Neuronal stem cell (in vitro differentiated cells): ENCODE data around the gene RIPPLY2.

Experiments
- DNase-seq: peaks from one replicate; pipeline ENCODE4 v3.0.0-alpha.2; 2013; ENCODE audit warnings: low spot score
- H2AFZ ChIP-seq: one replicate; pipeline ENCODE4 v1.6.1; 2013; ENCODE audit warnings: mild to moderate bottlenecking, low read length, inconsistent platforms
- H2AK5ac ChIP-seq: 2 replicates; pipeline ENCODE4 v1.6.1; 2013; ENCODE audit warnings: low read depth, mild to moderate bottlenecking, inconsistent platforms, low read length, moderate library complexity, mixed read lengths
- H2BK120ac ChIP-seq: 2 replicates; pipeline ENCODE4 v1.6.1; 2013; ENCODE audit warnings: low read depth, mild to moderate bottlenecking, inconsistent platforms, low read length, moderate library complexity, mixed read lengths
- H2BK12ac ChIP-seq: one replicate; pipeline ENCODE4 v1.6.1; 2013; ENCODE audit warnings: low read length, inconsistent platforms
- H2BK15ac ChIP-seq: 2 replicates; pipeline ENCODE4 v1.6.1; 2013; ENCODE audit warnings: mild to moderate bottlenecking, low read length, inconsistent platforms, mixed read lengths
- H2BK5ac ChIP-seq: one replicate; pipeline ENCODE4 v1.6.1; 2013; ENCODE audit warnings: inconsistent platforms, mild to moderate bottlenecking, low read length, moderate library complexity
- H3K14ac ChIP-seq: one replicate; pipeline ENCODE4 v1.6.1; 2013; ENCODE audit warnings: low read length, inconsistent platforms
- H3K18ac ChIP-seq: 2 replicates; pipeline ENCODE4 v1.6.1; 2013; ENCODE audit warnings: low read length, inconsistent platforms
- H3K23ac ChIP-seq: 2 replicates; pipeline ENCODE4 v1.6.1; 2013; ENCODE audit warnings: low read depth, mild to moderate bottlenecking, mixed read lengths, low read length, inconsistent platforms; ENCODE audit not compliant: poor library complexity
- H3K27ac ChIP-seq: replicated peaks from 3 replicates; pipeline ENCODE4 v1.5.1; 2013; ENCODE audit warnings: low read length, inconsistent platforms
- H3K27me3 ChIP-seq, 3 experiments: 2 replicates each; pipeline ENCODE4 v1.6.1; 2013; ENCODE audit warnings: low read length in 3 of 3, mild to moderate bottlenecking in 2 of 3, inconsistent platforms in 1 of 3, low read depth in 1 of 3, mixed read lengths in 1 of 3, moderate library complexity in 1 of 3; ENCODE audit not compliant: control insufficient read depth in 3 of 3, insufficient read depth in 3 of 3
- H3K36me3 ChIP-seq, 2 donors: replicated peaks in 1 of 2; 2 replicates each; pipeline ENCODE4 v1.6.1; 2013; ENCODE audit warnings: low read length in 2 of 2; ENCODE audit not compliant: control insufficient read depth in 2 of 2, insufficient read depth in 2 of 2
- H3K4ac ChIP-seq: 2 replicates; pipeline ENCODE4 v1.6.1; 2013; ENCODE audit warnings: inconsistent platforms, mild to moderate bottlenecking, low read length, moderate library complexity
- H3K4me1 ChIP-seq, 2 donors: 1 replicate in 1 of 2; 2 replicates in 1 of 2; pipeline ENCODE4 v1.6.1; 2013; ENCODE audit warnings: low read length in 2 of 2, low read depth in 1 of 2; ENCODE audit not compliant: control insufficient read depth in 2 of 2, insufficient read depth in 1 of 2
- H3K4me2 ChIP-seq: one replicate; pipeline ENCODE4 v1.6.1; 2013; ENCODE audit warnings: mild to moderate bottlenecking, low read length, inconsistent platforms; ENCODE audit not compliant: insufficient read depth, poor library complexity, severe bottlenecking
- H3K4me3 ChIP-seq, 2 donors: 2 replicates each; pipeline ENCODE4 v1.5.1; 2013; ENCODE audit warnings: low read length in 2 of 2, mild to moderate bottlenecking in 2 of 2, inconsistent platforms in 1 of 2, moderate library complexity in 1 of 2
- H3K79me1 ChIP-seq: one replicate; pipeline ENCODE4 v1.6.1; 2013; ENCODE audit warnings: low read depth, mild to moderate bottlenecking, inconsistent platforms, low read length, moderate library complexity
- H3K9ac ChIP-seq: one replicate; pipeline ENCODE4 v1.6.1; 2013; ENCODE audit warnings: mild to moderate bottlenecking, low read depth, low read length, inconsistent platforms; ENCODE audit not compliant: poor library complexity
- H3K9me3 ChIP-seq, 2 donors: replicated peaks in 1 of 2; 2 replicates each; pipeline versions ENCODE3 to v1.6.1; 2013; ENCODE audit warnings: low read length in 2 of 2, mild to moderate bottlenecking in 2 of 2, inconsistent platforms in 1 of 2, low read depth in 1 of 2, mixed read lengths in 1 of 2, moderate library complexity in 1 of 2; ENCODE audit not compliant: control insufficient read depth in 2 of 2, insufficient read depth in 1 of 2
- H4K8ac ChIP-seq: one replicate; pipeline ENCODE4 v1.6.1; 2013; ENCODE audit warnings: low read depth, mild to moderate bottlenecking, inconsistent platforms, low read length, moderate library complexity
- H4K91ac ChIP-seq: one replicate; pipeline ENCODE4 v1.6.1; 2013; ENCODE audit warnings: low read length, low read depth, mild to moderate bottlenecking, inconsistent platforms; ENCODE audit not compliant: poor library complexity
- WGBS, 2 donors: extraction: QIAGEN DNeasy Blood & Tissue Kit; methylation state at CpG; one replicate each; pipeline ENCODE4 v1.1.7; 2013; ENCODE audit warnings: missing lambda C conversion rate in 2 of 2, mixed read lengths in 1 of 2; ENCODE audit not compliant: insufficient read length in 2 of 2, insufficient replicate concordance in 1 of 2; ENCODE audit errors: extremely low coverage in 2 of 2; 5-methylcytosine and 5-hydroxymethylcytosine counted together

RIPPLY2 gene

GRCh38 chr6:83885984-83886383 lies 32.8 kb downstream of the RIPPLY2 start:
- Histone ChIP-seq H3K4me3 (no peak overlapping the region), H2AFZ (no peak overlapping the region), H4K91ac (no peak overlapping the region), H3K9me3 (peaks cover 0 to 3% of the 10 kb centered on the region in 2 donors), H3K36me3 (no peaks in the 10 kb centered on the region), H3K27ac (no peak overlapping the region), H3K18ac (no peak overlapping the region), H3K4me2 (no peak overlapping the region), H2BK15ac (no peak overlapping the region), H2BK12ac (no peak overlapping the region), H3K27me3 (no peaks in the 10 kb centered on the region), H2BK5ac (no peak overlapping the region), H3K79me1 (no peaks in the 10 kb centered on the region), H4K8ac (no peak overlapping the region), H2AK5ac (no peak overlapping the region), H3K4me1 (no peaks in the 10 kb centered on the region), H3K9ac (no peak overlapping the region), H3K4ac (no peak overlapping the region), H3K23ac (no peak overlapping the region), H3K14ac (no peak overlapping the region), H2BK120ac (no peak overlapping the region)
- no CpG with 5 or more reads among the region's 2 CpGs for WGBS, 2 donors
- no peak for DNase-seq

GRCh38 chr6:83889621-83890020 lies 36.5 kb downstream of the RIPPLY2 start:
- Histone ChIP-seq H2BK120ac (no peak overlapping the region), H2BK5ac (no peak overlapping the region), H3K23ac (no peak overlapping the region), H3K27ac (no peak overlapping the region), H4K91ac (no peak overlapping the region), H2AK5ac (no peak overlapping the region), H4K8ac (no peak overlapping the region), H3K4me3 (no peak overlapping the region), H2BK12ac (no peak overlapping the region), H3K4ac (no peak overlapping the region), H3K14ac (no peak overlapping the region), H3K27me3 (no peaks in the 10 kb centered on the region), H3K9me3 (peaks cover 0 to 3% of the 10 kb centered on the region in 2 donors), H3K36me3 (no peaks in the 10 kb centered on the region), H3K79me1 (no peaks in the 10 kb centered on the region), H2AFZ (no peak overlapping the region), H3K9ac (no peak overlapping the region), H2BK15ac (no peak overlapping the region), H3K4me2 (no peak overlapping the region), H3K4me1 (no peaks in the 10 kb centered on the region), H3K18ac (no peak overlapping the region)
- no peak for DNase-seq
- WGBS, 2 donors = no CpG with 5 or more reads among the region's 1 CpG

GRCh38 chr6:83890520-83890919 lies 37.4 kb downstream of the RIPPLY2 start:
- H4K8ac ChIP-seq = no peak overlapping the region
- no peak overlapping the region for H2BK120ac ChIP-seq
- no peaks in the 10 kb centered on the region for H3K27me3 ChIP-seq
- no CpG with 5 or more reads among the region's 4 CpGs for WGBS, 2 donors
- no peaks in the 10 kb centered on the region for H3K36me3 ChIP-seq
- no peak overlapping the region for H3K23ac ChIP-seq
- H3K79me1 ChIP-seq = no peaks in the 10 kb centered on the region
- no peak overlapping the region for H3K4me2 ChIP-seq
- no peak overlapping the region for H3K4me3 ChIP-seq
- no peak for DNase-seq
- H4K91ac ChIP-seq = no peak overlapping the region
- no peak overlapping the region for H3K9ac ChIP-seq
- H2BK15ac ChIP-seq = no peak overlapping the region
- no peak overlapping the region for H3K14ac ChIP-seq
- H3K4me1 ChIP-seq = no peaks in the 10 kb centered on the region
- H3K27ac ChIP-seq = no peak overlapping the region
- H2AK5ac ChIP-seq = no peak overlapping the region
- no peak overlapping the region for H2AFZ ChIP-seq
- no peak overlapping the region for H2BK5ac ChIP-seq
- no peak overlapping the region for H3K18ac ChIP-seq
- peaks cover 0 to 3% of the 10 kb centered on the region in 2 donors for H3K9me3 ChIP-seq
- H3K4ac ChIP-seq = no peak overlapping the region
- no peak overlapping the region for H2BK12ac ChIP-seq

GRCh38 chr6:83891586-83891985 lies 38.4 kb downstream of the RIPPLY2 start:
- Histone ChIP-seq H4K91ac (no peak overlapping the region), H4K8ac (no peak overlapping the region), H3K27me3 (no peaks in the 10 kb centered on the region), H3K4me1 (no peaks in the 10 kb centered on the region), H3K23ac (no peak overlapping the region), H3K4me3 (no peak overlapping the region), H3K14ac (no peak overlapping the region), H2BK5ac (no peak overlapping the region), H2BK15ac (no peak overlapping the region), H3K79me1 (no peaks in the 10 kb centered on the region), H3K36me3 (no peaks in the 10 kb centered on the region), H3K9me3 (peaks cover 0 to 3% of the 10 kb centered on the region in 2 donors), H3K4me2 (no peak overlapping the region), H3K18ac (no peak overlapping the region), H2AFZ (no peak overlapping the region), H3K4ac (no peak overlapping the region), H3K9ac (no peak overlapping the region), H3K27ac (no peak overlapping the region), H2BK120ac (no peak overlapping the region), H2BK12ac (no peak overlapping the region), H2AK5ac (no peak overlapping the region)
- DNase-seq = no peak
- WGBS, 2 donors = no CpG with 5 or more reads among the region's 4 CpGs
